Activated CD8-positive, alpha-beta T cell treated with anti-CD3 and anti-CD28 coated beads for 36 hours (primary cell): Measurements from ENCODE around the gene KCNIP3. TPM values are rescaled to one million over a fixed set of nuclear protein-coding genes. Genes with fewer than 3 reads are reported as not detected.

Experiments used
- ATAC-seq: fragments of 200-7000 bp; cut with Tn5 transposase; one replicate; pipeline ENCODE4 v1.10.0; 2021; ENCODE audit warnings: mild to moderate bottlenecking, moderate library complexity
- CTCF ChIA-PET: fragments of 350-600 bp; sonication (Branson Sonifier 250); formaldehyde crosslinking; loops from one replicate; lab custom pipeline; 2021; ENCODE audit warnings: antibody characterized with exemption; lab: Charles Lee
- POLR2A ChIA-PET: fragments of 350-600 bp; sonication (Branson Sonifier 250); formaldehyde crosslinking; loops from one replicate; lab custom pipeline; 2021; ENCODE audit warnings: antibody characterized with exemption; lab: Charles Lee
- DNase-seq: peaks from one replicate; pipeline ENCODE4 v3.0.0-alpha.2; 2020
- H3K27ac Mint-ChIP-seq: one replicate; pipeline ENCODE4 v1.8.0; 2021; ENCODE audit warnings: mild to moderate bottlenecking, mixed read lengths
- H3K27me3 Mint-ChIP-seq: one replicate; pipeline ENCODE4 v1.8.0; 2021; ENCODE audit warnings: mixed read lengths
- H3K36me3 Mint-ChIP-seq: one replicate; pipeline ENCODE4 v1.8.0; 2021; ENCODE audit warnings: low read depth, mixed read lengths
- H3K4me1 Mint-ChIP-seq: one replicate; pipeline ENCODE4 v1.8.0; 2021; ENCODE audit warnings: low read depth, mixed read lengths
- H3K4me3 Mint-ChIP-seq: one replicate; pipeline ENCODE4 v1.8.0; 2021; ENCODE audit warnings: mild to moderate bottlenecking, moderate library complexity, mixed read lengths
- H3K9me3 Mint-ChIP-seq: one replicate; pipeline ENCODE4 v1.8.0; 2021; ENCODE audit warnings: mixed read lengths
- intact Hi-C: fragments of 100-400 bp; cut with micrococcal nuclease; formaldehyde crosslinking; loops from one replicate; pipeline ENCODE4 v1.10.0; 2022
- total RNA-seq, 2 experiments: library from RNA; stranded (reverse); gene quantifications; one replicate each; pipeline ENCODE4 v1.2.3, GENCODE V29; 2021
- TF ChIP-seq, protein P1 (sequence below): fragments of 200-600 bp; IDR thresholded peaks from one replicate; pipeline ENCODE4 v1.8.0; 2022; ENCODE audit warnings: antibody characterized with exemption, mild to moderate bottlenecking

Gene KCNIP3
- not detected for total RNA-seq

DNA sequence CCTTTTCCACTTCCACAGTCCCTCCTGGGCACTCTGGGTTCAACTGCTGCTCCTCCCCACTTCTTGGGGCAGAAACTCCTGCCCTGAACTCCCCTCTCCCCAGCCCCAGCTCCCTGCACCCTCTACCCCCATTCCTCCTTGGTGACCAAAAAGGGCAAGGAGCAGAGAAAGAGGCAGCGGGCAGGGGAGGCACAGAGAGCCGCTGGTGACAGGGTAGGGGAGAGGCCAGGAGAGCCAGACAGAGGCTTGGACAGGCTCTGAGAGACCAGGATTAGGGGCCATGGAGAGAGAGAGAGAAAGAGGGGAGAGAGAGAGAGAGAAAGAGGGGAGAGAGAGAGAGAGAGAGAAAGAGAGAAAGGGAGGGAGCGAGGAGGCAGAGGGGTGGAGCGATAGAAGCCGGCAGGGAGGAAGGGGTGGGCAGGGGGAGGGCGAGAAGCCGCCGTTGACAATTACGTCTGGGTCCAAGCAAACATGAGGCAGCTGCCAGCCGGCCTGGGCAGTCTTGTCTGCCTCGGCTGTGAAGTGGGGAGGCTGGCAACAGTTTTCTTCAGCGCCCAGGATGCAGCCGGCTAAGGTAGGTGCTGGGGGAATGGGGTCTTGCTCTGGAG lies at the start of gene KCNIP3:
Gene KCNIP3, plus strand, starts transcription at position 468 of the 608 bp plus-strand sequence. Its CDS starts 92 bp downstream, at position 560.
- no peak for ATAC-seq
- intact Hi-C loops, result no loop called here
- Mint-ChIP-seq H3K27me3 (no peaks in the 10 kb centered on the region), H3K4me3 (no peak within 1 kb of the TSS), H3K4me1 (no peaks in the 10 kb centered on the region), H3K27ac (no peak within 1 kb of the TSS), H3K36me3 (no peaks in the 10 kb centered on the region), H3K9me3 (peaks cover 1% of the 10 kb centered on the region)
- POLR2A ChIA-PET, result no interaction called here
- DNase-seq, result no peak
- TF ChIP-seq, protein P1, sequence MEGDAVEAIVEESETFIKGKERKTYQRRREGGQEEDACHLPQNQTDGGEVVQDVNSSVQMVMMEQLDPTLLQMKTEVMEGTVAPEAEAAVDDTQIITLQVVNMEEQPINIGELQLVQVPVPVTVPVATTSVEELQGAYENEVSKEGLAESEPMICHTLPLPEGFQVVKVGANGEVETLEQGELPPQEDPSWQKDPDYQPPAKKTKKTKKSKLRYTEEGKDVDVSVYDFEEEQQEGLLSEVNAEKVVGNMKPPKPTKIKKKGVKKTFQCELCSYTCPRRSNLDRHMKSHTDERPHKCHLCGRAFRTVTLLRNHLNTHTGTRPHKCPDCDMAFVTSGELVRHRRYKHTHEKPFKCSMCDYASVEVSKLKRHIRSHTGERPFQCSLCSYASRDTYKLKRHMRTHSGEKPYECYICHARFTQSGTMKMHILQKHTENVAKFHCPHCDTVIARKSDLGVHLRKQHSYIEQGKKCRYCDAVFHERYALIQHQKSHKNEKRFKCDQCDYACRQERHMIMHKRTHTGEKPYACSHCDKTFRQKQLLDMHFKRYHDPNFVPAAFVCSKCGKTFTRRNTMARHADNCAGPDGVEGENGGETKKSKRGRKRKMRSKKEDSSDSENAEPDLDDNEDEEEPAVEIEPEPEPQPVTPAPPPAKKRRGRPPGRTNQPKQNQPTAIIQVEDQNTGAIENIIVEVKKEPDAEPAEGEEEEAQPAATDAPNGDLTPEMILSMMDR, result no peak
- CTCF ChIA-PET, result no interaction called here

DNA sequence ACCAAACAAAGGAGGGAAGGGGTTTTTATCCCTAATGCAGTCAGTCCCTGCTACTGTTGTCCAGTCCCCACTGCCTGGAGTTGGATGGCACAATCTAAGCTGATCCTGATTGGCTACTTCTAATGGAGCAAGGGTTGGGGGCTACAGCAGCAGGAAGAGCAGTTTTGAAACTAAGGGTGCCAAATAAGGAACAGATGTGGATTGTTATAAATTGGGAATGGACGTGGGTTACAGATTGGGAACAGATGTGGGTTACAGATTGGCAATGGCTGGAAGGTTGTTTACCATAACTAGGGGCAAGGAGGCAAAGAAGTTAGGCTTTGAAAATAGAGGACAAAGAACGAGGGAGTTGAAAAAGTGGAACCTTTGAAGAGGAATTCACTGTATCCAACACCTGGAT lies 38.9 kb upstream of the KCNIP3 start:
- TF ChIP-seq, protein P1, result no peak

DNA sequence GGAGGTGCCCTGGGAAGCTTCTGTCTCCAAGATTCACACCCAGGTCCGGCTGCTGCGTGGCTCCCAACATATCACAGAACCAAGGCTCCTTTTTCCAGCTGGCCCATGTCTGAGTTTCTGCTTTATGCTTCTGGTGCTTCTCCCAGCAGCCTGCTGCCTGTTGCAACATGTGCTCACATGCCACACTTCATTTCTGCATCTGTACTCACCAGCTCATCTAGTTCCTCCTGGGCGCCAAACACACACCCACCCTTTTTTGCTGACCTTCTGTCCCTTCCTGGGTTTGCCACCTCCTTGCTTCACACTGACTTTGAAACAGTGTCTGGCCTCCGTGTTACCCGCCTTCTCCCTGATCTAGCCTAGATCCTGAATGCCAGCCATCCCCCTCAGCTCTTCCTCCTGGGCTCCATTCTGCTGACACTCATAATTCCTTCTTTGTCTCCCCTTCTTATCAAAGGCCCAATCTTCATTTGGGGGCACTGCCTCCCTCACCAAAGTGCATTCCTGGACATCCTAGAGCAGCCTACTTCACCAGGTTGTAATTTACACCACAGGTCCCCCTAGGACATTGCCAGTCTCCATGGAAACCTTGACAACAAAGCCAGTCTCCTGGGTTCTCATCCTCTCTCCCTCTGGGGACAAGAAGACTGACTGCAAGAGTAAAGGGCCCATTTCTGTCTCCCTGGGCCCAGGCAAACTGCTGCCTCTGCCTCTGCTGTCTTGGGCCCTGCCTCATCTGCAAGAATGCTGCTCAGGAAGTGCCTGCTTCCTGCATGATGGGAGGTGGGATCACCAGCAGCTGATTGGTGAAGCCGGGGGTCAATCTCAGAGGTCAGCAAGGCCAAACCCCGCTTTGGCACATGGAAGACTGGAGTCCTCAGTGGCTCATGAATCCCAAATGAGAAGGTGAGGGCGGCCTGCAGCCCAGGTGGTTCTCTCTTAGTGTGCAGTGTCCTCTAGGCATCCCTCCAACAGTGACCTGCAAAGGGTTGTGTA lies 36.8 kb upstream of the KCNIP3 start:
- Mint-ChIP-seq H3K9me3 (peaks cover 17% of the 10 kb centered on the region), H3K36me3 (no peaks in the 10 kb centered on the region), H3K27ac (no peak overlapping the region), H3K4me3 (no peak overlapping the region), H3K27me3 (peaks cover 1% of the 10 kb centered on the region), H3K4me1 (no peaks in the 10 kb centered on the region)
- ATAC-seq (no peak), DNase-seq (no peak)
- intact Hi-C loops, result no loop called here
- ChIA-PET CTCF (no interaction called here), POLR2A (no interaction called here)
- TF ChIP-seq, protein P1, result no peak

More for the DNA sequence above, 38.9 kb upstream of the KCNIP3 start:
- DNase-seq (no peak), ATAC-seq (no peak)
- Mint-ChIP-seq H3K36me3 (no peaks in the 10 kb centered on the region), H3K27me3 (peaks cover 1% of the 10 kb centered on the region), H3K4me3 (no peak overlapping the region), H3K27ac (no peak overlapping the region), H3K4me1 (no peaks in the 10 kb centered on the region), H3K9me3 (peaks cover 18% of the 10 kb centered on the region)
- POLR2A ChIA-PET, result no interaction called here
- intact Hi-C loops, result no loop called here
- CTCF ChIA-PET, result no interaction called here

DNA sequence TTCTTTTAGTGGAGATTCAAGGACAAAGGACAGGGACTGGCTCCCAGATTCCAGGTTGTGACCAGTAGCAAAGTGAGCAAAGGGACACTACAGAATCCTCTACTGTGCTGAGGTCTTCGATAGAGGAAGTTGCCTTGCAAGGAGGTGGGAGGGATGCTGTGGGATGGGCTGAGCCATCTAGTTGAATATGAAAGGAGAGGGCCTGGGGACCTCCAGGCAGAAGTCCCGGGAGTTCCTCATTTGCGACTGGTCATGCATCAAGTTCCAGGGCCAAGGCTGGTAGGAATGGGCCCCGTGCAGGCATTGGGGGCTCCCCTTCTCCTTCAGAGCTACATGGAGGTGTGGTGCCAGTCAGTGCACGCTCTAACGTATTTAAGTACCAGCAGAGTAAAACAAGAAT lies 35.5 kb upstream of the KCNIP3 start:
- intact Hi-C loops, result no loop called here

More for the DNA sequence above, 35.5 kb upstream of the KCNIP3 start:
- Mint-ChIP-seq H3K4me3 (no peak overlapping the region), H3K27ac (no peak overlapping the region), H3K27me3 (peaks cover 1% of the 10 kb centered on the region), H3K9me3 (peaks cover 11% of the 10 kb centered on the region), H3K4me1 (no peaks in the 10 kb centered on the region), H3K36me3 (no peaks in the 10 kb centered on the region)
- TF ChIP-seq, protein P1, result no peak
- ChIA-PET CTCF (no interaction called here), POLR2A (no interaction called here)
- ATAC-seq, result no peak
- no peak for DNase-seq
